ENCODE measurements around the gene ZNF654.
"Not testable (repeated sequence)": the region's sequence is repeated elsewhere in the genome, so short reads cannot be mapped to it uniquely, and the experiment has no call there.

The ZNF654 gene

GRCh38 chr3:88058581-88059379 lies at the start of gene ZNF654, which contains the start of gene CGGBP1:
Gene ZNF654, plus strand, starts transcription at chr3:88059255. Its CDS starts 65 bp downstream, at chr3:88059320.
Gene CGGBP1, minus strand, starts transcription at chr3:88059005. Its CDS starts 3,029 bp downstream, at chr3:88055976.
- DNase-seq = peak; percentile 83 to 91

- no peak for DNase-seq
These were observed 48.2 kb upstream of the ZNF654 start for GRCh38 chr3:88010810-88011209.

- DNase-seq = no peak
These were observed 45.5 kb upstream of the ZNF654 start for GRCh38 chr3:88013592-88013991.

GRCh38 chr3:88015656-88016055 lies 43.4 kb upstream of the ZNF654 start:
- DNase-seq = not testable (repeated sequence)

- DNase-seq = no peak
These were observed 40.0 kb upstream of the ZNF654 start for GRCh38 chr3:88019024-88019423.

- no peak for DNase-seq
These were observed 34.0 kb upstream of the ZNF654 start for GRCh38 chr3:88025001-88025552.

GRCh38 chr3:88028876-88029275 lies 30.2 kb upstream of the ZNF654 start:
- no peak for DNase-seq

GRCh38 chr3:88030210-88030609 lies 28.8 kb upstream of the ZNF654 start:
- DNase-seq = no peak

GRCh38 chr3:88031642-88032077 lies 27.4 kb upstream of the ZNF654 start:
- DNase-seq = no peak

GRCh38 chr3:88032245-88032644 lies 26.8 kb upstream of the ZNF654 start:
- no peak for DNase-seq

GRCh38 chr3:88033079-88033478 lies 26.0 kb upstream of the ZNF654 start:
- no peak for DNase-seq

GRCh38 chr3:88033808-88034207 lies 25.2 kb upstream of the ZNF654 start:
- DNase-seq = no peak

- no peak for DNase-seq
These were observed 24.4 kb upstream of the ZNF654 start for GRCh38 chr3:88034491-88035275.

GRCh38 chr3:88036221-88036620 lies 22.8 kb upstream of the ZNF654 start:
- no peak for DNase-seq

GRCh38 chr3:88038566-88038965 lies 20.5 kb upstream of the ZNF654 start:
- DNase-seq = no peak

GRCh38 chr3:88040529-88040928 lies 18.5 kb upstream of the ZNF654 start:
- DNase-seq = no peak

GRCh38 chr3:88041005-88041404 lies 18.1 kb upstream of the ZNF654 start:
- DNase-seq = no peak

GRCh38 chr3:88044411-88044810 lies 14.6 kb upstream of the ZNF654 start:
- no peak for DNase-seq

- DNase-seq = no peak
These were observed 12.3 kb upstream of the ZNF654 start for GRCh38 chr3:88046766-88047165.

- DNase-seq = no peak
These were observed 1.3 kb upstream of the ZNF654 start for GRCh38 chr3:88057630-88058305.

GRCh38 chr3:88058306-88058580 lies 812 bp upstream of the ZNF654 start:
- DNase-seq = no peak

GRCh38 chr3:88059380-88060170 lies 520 bp downstream of the ZNF654 start:
- no peak for DNase-seq

Data from NCI-H1930 (cell line).